ENCODE results near the gene EIF1.
"Not testable (repeated sequence)": the region's sequence is repeated elsewhere in the genome, so short reads cannot be mapped to it uniquely, and the experiment has no call there.

Gene EIF1

GRCh38 chr17:41678907-41679739 is 9.6 kb upstream of the EIF1 start:
- DNase-seq (ENCODE audit: low spot score): no peak

GRCh38 chr17:41679740-41680425 is 8.8 kb upstream of the EIF1 start:
- DNase-seq (ENCODE audit: low spot score): no peak

- no peak for DNase-seq (ENCODE audit: low spot score)
These were observed 8.2 kb upstream of the EIF1 start for GRCh38 chr17:41680426-41681040.

GRCh38 chr17:41681776-41682175 is 6.9 kb upstream of the EIF1 start:
- DNase-seq (ENCODE audit: low spot score): no peak

GRCh38 chr17:41682631-41683030 is 6.1 kb upstream of the EIF1 start:
- DNase-seq (ENCODE audit: low spot score): no peak

GRCh38 chr17:41683441-41684007 is 5.2 kb upstream of the EIF1 start:
- DNase-seq (ENCODE audit: low spot score): no peak

- no peak for DNase-seq (ENCODE audit: low spot score)
These were observed 4.7 kb upstream of the EIF1 start for GRCh38 chr17:41684035-41684434.

- not testable (repeated sequence) for DNase-seq (ENCODE audit: low spot score)
These were observed 2.9 kb upstream of the EIF1 start for GRCh38 chr17:41685753-41686152.

- no peak for DNase-seq (ENCODE audit: low spot score)
These were observed 2.4 kb upstream of the EIF1 start for GRCh38 chr17:41686281-41686680.

GRCh38 chr17:41687828-41688640 is 651 bp upstream of the EIF1 start:
- peak; percentile 62 for DNase-seq (ENCODE audit: low spot score)

GRCh38 chr17:41689497-41690299 is 1.0 kb downstream of the EIF1 start:
- peak; percentile 55 for DNase-seq (ENCODE audit: low spot score)

- no peak for DNase-seq (ENCODE audit: low spot score)
These were observed 1.8 kb downstream of the EIF1 start for GRCh38 chr17:41690497-41690896.

- no peak for DNase-seq (ENCODE audit: low spot score)
These were observed 2.5 kb downstream of the EIF1 start for GRCh38 chr17:41691031-41691777.

GRCh38 chr17:41692722-41693521 is 4.2 kb downstream of the EIF1 start:
- DNase-seq (ENCODE audit: low spot score): peak; percentile 20

GRCh38 chr17:41695134-41695661 is 6.5 kb downstream of the EIF1 start:
- DNase-seq (ENCODE audit: low spot score): no peak

- DNase-seq (ENCODE audit: low spot score): peak; percentile 74
These were observed 7.5 kb downstream of the EIF1 start for GRCh38 chr17:41695954-41696757.

- DNase-seq (ENCODE audit: low spot score): no peak
These were observed 8.7 kb downstream of the EIF1 start for GRCh38 chr17:41697122-41697962.
